HG02798 (cell line): Measurements from ENCODE around the gene KATNB1.
"Not testable (repeated sequence)": the region's sequence is repeated elsewhere in the genome, so short reads cannot be mapped to it uniquely, and the experiment has no call there.

ENCODE experiments used
- ATAC-seq: cut with Tn5 transposase; IDR thresholded peaks from one replicate; pipeline ENCODE4 v1.9.1; 2021; ENCODE audit warnings: mild to moderate bottlenecking; ENCODE audit not compliant: unreplicated experiment, poor library complexity

Gene KATNB1

DNA sequence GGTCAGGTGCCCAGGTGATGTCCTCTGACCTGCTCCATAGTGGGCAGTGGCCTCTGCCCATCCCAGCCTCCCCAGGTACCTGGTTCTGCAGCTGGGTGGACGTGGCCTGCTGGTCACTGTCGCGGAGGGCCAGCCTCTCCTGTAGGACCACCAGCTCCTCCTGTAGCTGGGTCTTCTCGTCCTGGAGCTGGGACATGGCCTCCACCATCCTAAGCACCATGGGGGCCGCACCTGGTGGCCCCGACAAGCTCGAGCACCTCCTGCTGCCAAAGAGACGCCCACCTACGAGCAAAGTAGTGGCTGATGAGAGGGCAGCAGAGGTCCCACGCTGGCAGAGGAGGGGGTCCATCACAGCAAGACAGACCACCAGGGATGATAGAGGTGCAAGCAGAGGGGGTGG is 49.8 kb downstream of the KATNB1 start:
- ATAC-seq = no peak

DNA sequence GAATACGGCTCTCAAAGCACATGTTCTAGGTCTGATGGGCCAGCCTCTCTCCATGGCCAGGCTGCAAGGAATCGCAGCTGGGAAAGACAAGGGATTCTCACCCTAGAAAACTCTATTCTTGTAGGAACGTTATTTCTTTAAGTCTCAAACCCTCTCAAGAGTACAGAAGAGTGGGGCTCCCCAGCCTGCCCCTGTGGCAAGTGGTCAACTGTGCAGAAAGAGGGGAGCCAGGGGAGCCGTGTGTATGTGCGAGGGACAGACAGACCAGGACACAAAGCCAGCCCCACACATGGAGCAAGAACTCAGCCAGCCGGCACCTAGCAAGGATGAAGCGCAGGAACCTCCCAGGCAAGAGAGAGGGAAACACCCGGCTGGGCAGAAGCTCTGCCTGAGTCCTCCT is 50.4 kb downstream of the KATNB1 start:
- ATAC-seq = no peak

DNA sequence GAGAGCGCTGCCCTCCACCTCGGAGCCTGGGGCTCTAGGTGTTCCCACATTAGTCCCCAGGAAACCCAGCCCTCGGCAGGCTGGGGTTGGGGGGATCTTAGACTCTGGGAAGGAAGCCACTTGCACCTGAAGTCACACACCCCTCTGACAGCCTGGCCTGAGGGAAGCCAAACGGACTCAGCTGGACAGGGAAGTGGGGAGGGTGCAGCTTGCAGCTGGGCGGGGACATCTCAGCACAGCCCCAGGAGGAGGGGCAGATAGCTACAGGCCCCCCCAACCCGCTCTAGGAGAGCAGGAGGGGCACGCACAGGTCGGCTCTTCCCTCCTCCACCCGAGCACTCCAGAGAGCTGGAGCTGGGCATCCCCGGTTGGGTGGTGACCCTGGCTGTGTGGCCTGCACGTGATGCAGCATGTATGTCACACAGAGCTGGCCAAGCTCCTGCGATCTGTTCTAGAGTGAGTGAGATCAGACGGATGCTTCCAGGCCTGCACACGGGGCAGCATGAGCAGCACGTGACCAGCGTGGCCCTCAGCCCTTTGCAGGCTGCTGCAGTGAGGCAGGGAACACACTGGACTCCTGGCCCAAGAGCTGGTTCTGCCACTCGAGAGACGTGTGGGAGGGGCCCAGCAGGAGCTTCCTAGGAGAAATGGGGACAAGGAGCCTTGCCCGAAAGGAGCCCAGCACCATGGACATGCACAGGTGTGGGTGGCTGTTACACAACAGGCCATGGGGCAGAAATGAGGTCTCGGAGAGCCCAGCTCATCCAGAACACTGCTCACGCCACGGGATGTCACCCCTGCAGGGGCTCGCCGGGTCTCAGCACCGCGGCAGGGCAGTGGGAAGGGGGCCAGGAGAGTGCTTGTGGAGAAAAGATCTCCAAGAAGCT is 51.3 kb downstream of the KATNB1 start:
- no peak for ATAC-seq

DNA sequence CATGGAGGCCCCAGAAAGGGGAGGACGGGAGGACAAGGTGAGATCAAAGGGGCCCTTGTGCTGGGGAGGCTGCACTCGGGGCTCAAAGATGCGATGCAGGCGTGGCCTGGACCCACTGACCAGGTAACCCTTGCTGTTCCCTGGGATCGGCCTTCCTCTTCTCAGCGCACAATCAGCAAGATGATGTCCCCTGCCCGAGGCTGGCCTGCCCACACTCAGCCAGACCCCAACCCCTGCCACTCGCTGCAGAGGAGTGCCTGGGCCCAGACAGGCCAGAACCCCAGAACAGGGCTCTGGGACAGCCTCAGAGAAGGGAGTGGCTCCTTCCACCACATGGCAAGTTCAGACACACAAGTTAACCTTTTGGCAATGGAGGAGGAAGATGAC is 51.9 kb downstream of the KATNB1 start:
- no peak for ATAC-seq

DNA sequence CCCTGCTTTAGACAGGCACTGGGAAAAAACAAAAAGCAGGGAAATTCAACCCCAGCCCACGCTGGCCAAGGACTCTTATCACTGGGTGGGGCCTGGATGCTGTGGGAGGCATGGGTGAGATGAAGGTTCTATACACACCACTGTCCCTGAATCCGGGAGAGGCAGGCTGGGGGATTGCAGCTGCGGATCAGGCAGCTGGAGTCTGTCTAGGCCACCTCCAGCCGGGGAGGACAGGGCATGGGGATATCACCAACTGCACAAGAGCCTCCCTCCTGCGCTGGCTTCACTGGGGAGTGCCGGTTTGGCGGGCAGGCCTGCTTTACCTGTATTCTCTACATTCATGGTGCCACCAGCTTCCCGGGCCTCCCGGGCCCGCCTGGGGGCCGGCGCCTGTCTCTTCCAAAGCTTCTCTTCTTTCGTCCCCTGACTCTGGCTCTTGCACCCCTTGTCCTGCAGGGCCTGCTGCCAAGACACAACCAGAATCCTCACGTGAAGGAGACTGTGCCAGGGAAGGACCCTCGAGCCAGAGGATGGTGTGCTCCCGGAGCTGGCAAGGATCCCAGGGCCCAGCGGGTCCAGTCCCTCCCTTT is 52.8 kb downstream of the KATNB1 start:
- no peak for ATAC-seq

DNA sequence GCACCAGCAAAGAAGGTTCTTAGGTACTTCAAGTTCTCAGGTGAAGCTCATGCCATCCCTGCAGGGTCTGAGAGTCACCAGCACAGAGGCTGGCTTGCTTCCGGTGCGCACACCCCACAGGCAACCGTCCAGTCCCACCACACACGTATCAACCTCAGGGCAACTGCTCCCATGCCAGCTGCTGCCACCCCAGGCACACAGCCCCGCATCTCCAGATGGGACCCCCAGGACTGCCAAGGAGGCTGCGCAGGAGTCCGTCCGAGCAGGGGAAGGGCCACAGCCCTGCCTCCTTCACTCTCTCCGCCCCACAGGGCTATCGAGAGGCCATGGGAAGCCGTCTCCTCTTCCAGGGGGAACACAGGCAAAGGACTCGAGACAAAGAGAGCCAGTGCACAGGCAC is 53.4 kb downstream of the KATNB1 start:
- ATAC-seq = no peak

DNA sequence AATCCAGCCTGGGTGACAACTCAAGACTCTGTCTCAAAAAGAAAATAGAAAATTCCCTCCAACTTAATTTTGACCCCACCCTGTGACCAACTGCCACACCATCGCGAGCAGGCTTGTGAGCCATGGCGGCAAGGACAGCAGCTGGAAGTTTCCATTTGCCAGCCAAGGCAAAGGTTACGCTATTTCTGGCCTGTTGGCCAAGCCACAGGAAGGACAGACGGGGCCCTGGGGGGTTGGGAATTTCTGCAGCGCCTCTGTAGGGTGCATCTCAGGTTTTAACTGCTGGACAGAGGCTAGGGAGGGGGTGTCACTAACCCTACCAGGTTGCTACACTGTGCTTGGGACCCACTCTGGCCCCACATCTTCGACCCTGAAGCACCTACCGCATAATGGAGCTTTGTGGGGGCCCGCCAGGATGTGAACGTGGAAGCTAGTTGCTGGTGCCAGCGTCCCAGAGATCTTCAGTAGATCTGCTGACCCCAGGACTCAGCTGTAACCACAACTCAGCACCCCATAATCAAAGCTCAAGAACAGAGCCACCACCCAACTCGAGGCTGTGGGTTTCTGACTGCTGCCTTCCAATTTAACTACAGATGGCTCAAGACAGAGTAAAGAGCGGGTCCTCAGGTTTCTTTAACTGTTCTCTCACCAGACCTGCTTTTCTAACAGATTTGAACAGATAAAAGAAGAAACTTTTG is 55.8 kb downstream of the KATNB1 start:
- no peak for ATAC-seq

DNA sequence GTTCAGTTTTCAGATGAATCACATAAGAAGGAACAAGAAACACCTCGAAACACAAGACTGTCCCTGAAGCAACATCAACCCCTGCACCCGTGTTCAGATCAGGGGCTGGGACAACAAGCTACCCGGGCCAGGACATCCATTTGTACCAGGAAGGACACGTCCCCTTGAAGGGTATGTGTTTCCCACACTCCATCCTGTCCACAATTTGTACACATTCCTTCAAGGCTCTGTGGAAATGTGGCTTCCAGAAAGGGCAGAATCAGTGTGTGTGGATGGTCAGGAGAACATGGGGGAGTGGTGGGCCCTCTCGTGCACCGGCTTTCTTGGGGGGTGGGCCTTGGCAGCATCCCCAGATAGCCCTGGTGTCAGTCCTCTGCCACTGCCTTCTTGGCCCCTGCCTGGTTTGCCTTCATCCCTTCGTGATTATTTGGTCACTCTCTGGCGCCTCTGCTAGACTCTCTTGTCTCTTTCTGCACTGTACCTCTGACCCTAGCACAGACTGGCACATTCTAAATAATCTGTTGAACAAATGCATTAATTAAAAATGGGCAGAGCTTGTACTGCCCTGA is 56.4 kb downstream of the KATNB1 start:
- no peak for ATAC-seq

DNA sequence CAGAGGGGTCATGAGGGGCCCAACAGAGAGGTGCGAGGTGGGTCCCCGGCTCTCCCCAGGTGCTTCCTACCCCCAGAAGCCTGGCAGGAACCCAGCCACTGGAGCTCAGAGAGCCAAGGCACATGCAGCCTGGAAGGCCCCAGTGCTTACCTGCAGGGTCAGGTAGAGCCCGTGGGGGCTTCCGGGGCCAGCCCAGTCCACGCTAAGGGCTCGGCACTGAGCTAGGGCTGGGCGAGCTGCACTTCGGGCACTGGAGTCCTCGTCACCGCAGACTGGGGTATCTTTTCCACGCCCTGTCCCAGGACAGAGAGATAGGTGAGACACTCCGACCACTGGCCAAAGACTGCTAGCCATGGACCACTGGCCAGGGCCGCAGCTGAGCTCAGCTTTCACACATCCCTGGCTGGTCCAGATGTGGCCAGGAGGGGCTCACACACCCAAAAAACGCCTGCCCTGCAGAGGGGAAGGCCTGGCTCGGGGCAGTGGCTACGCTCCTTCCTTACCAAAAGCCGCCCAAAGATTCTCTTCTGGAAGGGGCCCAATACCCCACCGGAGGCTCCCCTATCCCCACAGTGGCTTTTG is 59.4 kb downstream of the KATNB1 start:
- no peak for ATAC-seq

DNA sequence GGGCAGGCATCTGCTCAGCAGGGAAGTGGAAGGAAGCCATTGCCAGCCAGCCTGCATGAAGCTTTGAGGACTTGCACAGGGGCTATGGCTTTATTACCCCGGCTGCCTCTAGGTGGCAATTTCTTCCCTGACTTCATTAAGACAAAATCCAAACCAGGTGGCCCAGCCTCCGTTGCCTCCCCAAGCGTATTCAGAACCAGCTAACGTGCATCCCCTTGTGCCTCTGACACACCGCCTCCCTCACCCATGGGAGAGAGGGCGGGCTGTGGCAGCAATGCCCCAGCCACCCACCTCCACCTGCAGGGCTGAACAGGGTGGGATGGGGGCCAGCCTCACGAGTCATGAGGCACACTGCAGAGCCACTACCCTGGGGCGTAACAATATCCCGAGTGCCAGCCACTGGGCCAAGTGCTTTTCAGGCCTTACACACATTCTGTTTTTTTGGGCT is 59.9 kb downstream of the KATNB1 start:
- peak; percentile 49 for ATAC-seq

DNA sequence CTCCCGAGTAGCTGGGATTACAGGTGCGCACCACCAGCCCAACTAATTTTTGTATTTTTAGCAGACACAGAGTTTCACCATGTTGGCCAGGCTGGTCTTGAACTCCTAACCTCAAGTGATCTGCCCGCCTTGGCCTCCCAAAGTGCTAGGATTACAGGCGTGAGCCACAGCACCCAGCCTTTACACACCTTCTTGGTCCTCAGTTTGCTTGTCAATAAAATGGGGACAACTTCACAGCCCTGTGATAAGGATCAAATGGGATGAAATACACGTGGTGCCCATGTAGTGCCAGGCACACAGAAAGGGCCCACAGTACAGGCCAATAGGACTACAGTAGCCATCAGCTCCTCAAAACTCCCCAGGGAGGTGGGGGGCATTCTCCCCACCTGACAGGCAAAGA is 60.4 kb downstream of the KATNB1 start:
- not testable (repeated sequence) for ATAC-seq

DNA sequence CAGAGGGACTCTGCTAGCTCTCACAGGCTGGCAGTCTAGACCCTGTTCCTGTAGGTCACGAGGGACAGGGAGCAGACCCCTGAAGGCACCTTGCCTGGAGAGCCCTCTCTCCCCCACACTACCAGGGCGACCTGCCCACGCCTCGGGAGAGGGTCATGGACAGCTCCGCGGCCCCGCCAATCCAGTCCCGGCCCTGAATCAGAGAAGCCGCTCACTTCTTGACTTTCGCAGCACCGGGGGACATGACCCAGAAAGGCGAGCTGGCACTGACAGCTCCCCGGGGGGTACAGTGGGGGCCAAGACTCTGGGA is 61.6 kb downstream of the KATNB1 start:
- ATAC-seq = no peak

DNA sequence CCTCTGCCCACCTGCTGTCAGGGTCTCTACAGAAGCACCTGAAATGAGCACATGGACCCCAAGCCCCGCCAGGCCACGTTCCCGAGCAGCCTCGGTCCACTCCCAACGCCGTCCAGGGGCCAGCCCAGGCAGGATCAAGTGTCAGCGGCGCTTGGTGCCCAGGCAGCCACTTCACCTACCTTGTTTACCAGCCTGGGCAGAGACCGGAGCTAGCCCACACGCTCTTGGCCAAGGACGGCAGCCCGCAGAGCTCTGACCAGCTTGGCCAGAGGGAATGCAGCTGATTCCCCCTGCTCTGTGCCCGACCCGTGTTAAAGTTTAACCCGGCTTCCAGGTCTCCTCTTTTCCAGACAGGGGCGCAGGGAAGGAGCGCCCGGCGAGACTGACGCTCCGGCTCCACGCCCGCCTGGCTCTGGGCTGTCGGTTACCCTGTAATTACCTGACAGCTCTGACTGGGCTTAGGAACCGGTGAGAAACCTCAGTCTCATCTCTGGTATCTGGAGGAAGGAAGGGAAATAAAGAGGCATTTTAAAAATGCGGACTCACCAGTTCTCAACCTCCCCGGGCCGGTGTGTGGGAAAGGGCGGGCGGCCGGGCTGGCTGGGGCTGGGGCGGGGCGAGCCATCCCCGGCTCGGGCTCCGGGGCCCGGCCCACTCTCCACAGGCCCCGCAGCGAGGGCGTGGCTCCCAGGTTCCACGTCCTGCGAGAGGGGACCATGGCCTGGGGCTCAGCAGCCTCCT is 62.1 kb downstream of the KATNB1 start:
- ATAC-seq = no peak

DNA sequence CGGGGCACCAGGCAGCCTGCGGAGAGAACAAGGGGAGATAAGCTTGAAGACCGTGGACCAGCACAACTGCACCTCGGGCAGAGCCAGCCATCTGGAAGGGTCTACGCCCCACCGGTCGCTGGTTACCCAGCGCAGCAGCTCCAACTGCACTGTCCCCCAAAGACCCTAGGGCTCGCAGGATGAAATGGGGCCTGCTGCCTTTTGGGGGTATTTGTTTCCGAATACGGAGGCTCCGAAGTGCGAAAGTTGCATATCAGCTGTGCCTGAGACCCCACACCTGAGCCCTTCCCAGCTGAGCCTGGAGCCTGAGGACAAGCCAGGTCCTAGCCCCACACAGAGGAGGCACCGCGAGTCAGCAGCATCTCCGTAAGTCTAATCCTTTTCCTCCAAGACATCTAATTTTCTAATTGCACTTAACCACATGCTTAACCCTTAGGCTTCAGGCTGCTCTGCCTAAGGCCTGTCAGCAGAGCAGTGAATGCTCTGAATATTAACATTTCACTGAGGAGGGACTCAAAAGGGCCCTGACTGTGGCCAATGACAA is 62.8 kb downstream of the KATNB1 start:
- no peak for ATAC-seq

DNA sequence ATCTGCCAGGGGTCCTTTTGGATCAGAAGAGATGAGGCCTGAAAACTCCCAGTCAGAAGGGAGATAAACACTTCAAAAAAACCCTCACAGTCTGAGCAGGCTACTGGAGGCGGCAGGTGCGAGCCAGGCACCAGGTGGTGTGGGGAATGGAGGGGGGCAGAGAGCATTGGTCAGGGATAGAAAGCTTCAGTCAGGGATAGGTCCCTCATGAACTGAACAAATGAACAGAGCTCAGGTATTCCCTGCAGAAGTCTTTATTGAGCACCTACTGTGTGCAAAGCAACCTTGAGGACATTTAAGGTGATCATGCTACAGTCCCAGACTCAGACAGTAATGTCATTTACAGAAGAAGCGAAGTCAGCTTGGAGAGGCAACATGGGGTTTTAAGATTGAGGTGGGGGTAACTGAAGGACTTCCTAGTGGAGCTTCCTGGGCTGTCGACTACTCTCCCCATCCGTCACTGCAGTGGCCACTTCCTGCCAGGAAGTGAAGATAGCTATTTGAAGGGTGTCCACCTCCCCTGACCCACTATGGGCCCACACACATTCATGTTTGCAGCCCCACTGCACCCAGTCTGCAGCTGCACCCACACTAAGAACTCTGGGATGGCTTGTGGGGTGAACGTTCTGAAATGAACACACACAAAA is 63.5 kb downstream of the KATNB1 start:
- no peak for ATAC-seq

DNA sequence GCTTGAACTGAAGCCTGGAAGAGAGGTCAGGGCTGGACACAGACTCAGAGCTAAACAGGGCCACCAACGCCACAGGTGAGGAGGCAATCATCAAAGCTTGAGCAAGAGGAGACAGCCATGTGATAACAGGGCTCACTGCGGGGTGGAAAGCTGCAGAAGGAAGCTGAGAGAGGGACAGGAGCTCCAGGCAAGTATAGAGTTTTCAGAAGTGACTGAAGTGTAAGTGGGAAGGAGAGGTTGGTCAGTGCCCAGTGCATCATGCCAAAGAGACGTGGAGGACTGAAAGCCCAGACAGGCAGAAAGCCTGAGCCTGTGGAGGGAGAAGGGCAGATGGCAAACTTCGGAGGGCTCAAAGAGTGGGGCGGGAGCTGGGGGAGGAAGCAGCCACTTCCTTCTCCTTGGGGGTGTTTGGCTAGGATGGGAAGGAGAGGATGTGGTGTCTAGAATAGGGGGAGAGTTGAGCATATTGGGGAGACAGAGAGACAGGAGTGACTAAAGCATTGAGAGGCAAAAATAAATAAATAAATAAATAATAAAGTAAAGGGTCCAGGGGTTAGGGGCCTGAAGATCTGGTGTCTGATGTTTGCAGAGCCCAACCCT is 64.1 kb downstream of the KATNB1 start:
- ATAC-seq = no peak

DNA sequence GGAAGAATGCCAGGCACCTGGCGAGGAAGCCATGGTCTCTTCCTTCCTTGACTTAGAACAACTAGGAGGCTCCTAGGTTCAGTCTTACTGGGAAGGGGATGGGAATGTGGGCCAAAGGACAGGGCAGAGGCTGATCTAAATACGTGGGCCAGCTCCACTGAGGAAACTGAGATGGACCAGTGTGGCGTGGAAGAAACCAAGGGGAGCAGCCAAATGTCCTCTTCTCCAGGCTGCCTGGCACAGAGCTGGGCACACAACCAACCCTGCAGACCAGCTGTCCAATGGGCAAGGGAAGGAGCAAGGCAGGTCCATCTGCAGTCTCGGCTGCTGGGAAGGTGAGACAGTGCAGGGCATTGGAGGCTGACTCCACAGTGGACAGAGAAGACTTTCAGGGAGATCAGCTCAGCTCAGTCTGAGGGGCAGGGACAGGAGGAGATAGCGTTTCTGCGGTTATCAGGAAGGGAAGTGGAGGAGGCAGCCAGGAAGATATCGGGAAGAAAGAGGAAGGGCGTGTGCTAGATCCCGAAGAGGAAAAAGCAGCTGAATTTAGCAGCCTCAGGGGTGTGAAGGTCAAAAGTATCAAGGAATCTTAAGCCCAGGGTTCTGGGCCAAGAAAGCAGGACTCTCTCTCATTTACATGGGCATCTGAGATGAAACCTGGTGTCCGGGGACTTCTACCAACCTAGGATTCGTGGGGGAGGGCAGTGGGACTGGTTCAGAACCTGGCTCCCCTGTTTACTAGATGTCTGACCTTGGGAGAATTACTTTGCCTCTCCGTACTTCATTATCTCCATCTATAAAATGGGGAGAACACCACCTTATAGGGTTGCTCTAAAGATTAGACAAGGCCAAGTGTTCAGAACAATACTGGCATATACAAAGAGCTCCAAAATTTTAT is 64.9 kb downstream of the KATNB1 start:
- ATAC-seq = no peak
